Kidney (tissue), 14 donors: ENCODE measurements around the gene NAALAD2. TPM values are rescaled to one million over a fixed set of nuclear protein-coding genes. Genes with fewer than 3 reads are reported as not detected.

ENCODE experiments used
- DNase-seq, 5 donors: peaks; one replicate each; pipeline ENCODE4 v3.0.0-alpha.2; 2013 to 2020
- FAIRE-seq: peaks from 2 replicates; lab custom pipeline; 2012; peaks lifted over from hg19 to GRCh38; lab: Jason Lieb, UNC
- H3K27ac ChIP-seq, 2 donors: one replicate each; pipeline ENCODE4 v1.7.0; 2013; ENCODE audit warnings: low read depth in 2 of 2, low read length in 2 of 2, inconsistent platforms in 1 of 2
- H3K27me3 ChIP-seq: one replicate; pipeline ENCODE4 v1.7.1; 2013; ENCODE audit warnings: low read length, inconsistent platforms; ENCODE audit not compliant: control insufficient read depth, insufficient read depth
- H3K36me3 ChIP-seq, 3 donors: one replicate each; pipeline versions ENCODE4 v1.7.0 to v1.7.1; 2013; ENCODE audit warnings: low read length in 3 of 3, control low read depth in 1 of 3, inconsistent platforms in 1 of 3; ENCODE audit not compliant: insufficient read depth in 3 of 3, control insufficient read depth in 2 of 3
- H3K4me1 ChIP-seq, 3 donors: one replicate each; pipeline versions ENCODE4 v1.7.0 to v1.7.1; 2013; ENCODE audit warnings: low read length in 3 of 3, inconsistent platforms in 1 of 3, low read depth in 1 of 3; ENCODE audit not compliant: control insufficient read depth in 2 of 3, insufficient read depth in 2 of 3
- H3K4me3 ChIP-seq, 3 donors: one replicate each; pipeline versions ENCODE4 v1.7.0 to v1.8.1; 2013; ENCODE audit warnings: low read length in 3 of 3, control low read depth in 1 of 3, inconsistent platforms in 1 of 3
- H3K9ac ChIP-seq, 3 donors: one replicate each; pipeline versions ENCODE4 v1.7.0 to v1.7.1; 2013; ENCODE audit warnings: low read length in 3 of 3, control low read depth in 1 of 3, inconsistent platforms in 1 of 3
- H3K9me3 ChIP-seq, 3 donors: one replicate each; pipeline versions ENCODE4 v1.7.0 to v1.7.1; 2013; ENCODE audit warnings: low read length in 3 of 3, control low read depth in 1 of 3, inconsistent platforms in 1 of 3; ENCODE audit not compliant: control insufficient read depth in 2 of 3, insufficient read depth in 1 of 3
- intact Hi-C: fragments of 100-400 bp; cut with DNase I; formaldehyde crosslinking; loops from one replicate; pipeline ENCODE4 v1.11.1; 2022
- polyA plus RNA-seq: library from polyadenylated mRNA; stranded (reverse); fragments of 350-450 nt; fragmentation: Illumina TruSeq; extraction: RNeasy Lipid Tissue Mini Kit (QIAGEN cat#74804); gene quantifications from one replicate; pipeline ENCODE4 v1.2.3, GENCODE V29; 2014; ENCODE audit warnings: low read depth, low replicate concordance; ENCODE audit not compliant: insufficient read depth
- total RNA-seq: library from RNA; stranded (reverse); fragmentation: NEBNext Ultra II Directional; extraction: Animal tissue kit (Norgen Biotek cat#: 25700); gene quantifications from one replicate; pipeline ENCODE4 v1.2.1, GENCODE V29; 2021
- TF ChIP-seq, protein P1 (sequence below): IDR thresholded peaks from 3 replicates; pipeline ENCODE4 v1.5.1; 2012; ENCODE audit warnings: mild to moderate bottlenecking, moderate library complexity, borderline replicate concordance; ENCODE audit not compliant: insufficient read depth; ENCODE audit errors: extremely low read depth
- donor health status: control.
- donor health status: control.
- donor health status: control.
- donor health status: control.
- donor health status: control.
- donor health status: DM: yes; HTN: yes; CAD: no.
- donor health status: Normal renal cell carcinoma (clear cell type).

The NAALAD2 gene
- total and polyA plus RNA-seq, 2 donors from 2014 or later, result 1.5 to 2.0 TPM

DNA sequence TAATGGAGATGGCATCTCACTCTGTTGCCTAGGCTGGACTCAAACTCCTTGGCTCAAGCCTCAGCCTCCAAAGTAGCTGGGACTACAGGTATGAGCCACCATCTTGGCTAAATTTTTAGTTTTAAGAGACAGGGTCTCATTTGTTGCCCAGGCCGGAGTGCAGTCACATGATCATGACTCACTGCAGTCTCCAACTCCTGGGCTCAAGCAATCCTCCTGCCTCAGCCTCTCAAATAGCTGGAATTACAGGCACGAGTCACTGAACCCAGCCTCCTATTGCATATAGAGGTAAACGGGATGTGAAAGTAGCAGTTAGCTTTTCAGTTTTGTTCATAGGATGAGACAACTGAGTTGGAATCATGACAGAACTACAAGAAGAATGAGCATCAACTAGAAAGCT is 9.5 kb upstream of the NAALAD2 start:
- Histone ChIP-seq H3K4me3 (no peak overlapping the region), H3K36me3 (no peaks in the 10 kb centered on the region), H3K9me3 (no peaks in the 10 kb centered on the region), H3K9ac (no peak overlapping the region), H3K4me1 (no peaks in the 10 kb centered on the region), H3K27me3 (no peaks in the 10 kb centered on the region), H3K27ac (no peak overlapping the region)
- TF ChIP-seq, protein P1, sequence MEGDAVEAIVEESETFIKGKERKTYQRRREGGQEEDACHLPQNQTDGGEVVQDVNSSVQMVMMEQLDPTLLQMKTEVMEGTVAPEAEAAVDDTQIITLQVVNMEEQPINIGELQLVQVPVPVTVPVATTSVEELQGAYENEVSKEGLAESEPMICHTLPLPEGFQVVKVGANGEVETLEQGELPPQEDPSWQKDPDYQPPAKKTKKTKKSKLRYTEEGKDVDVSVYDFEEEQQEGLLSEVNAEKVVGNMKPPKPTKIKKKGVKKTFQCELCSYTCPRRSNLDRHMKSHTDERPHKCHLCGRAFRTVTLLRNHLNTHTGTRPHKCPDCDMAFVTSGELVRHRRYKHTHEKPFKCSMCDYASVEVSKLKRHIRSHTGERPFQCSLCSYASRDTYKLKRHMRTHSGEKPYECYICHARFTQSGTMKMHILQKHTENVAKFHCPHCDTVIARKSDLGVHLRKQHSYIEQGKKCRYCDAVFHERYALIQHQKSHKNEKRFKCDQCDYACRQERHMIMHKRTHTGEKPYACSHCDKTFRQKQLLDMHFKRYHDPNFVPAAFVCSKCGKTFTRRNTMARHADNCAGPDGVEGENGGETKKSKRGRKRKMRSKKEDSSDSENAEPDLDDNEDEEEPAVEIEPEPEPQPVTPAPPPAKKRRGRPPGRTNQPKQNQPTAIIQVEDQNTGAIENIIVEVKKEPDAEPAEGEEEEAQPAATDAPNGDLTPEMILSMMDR, result no peak
- intact Hi-C loops, result no loop called here
- no peak for DNase-seq
- FAIRE-seq, result no peak

DNA sequence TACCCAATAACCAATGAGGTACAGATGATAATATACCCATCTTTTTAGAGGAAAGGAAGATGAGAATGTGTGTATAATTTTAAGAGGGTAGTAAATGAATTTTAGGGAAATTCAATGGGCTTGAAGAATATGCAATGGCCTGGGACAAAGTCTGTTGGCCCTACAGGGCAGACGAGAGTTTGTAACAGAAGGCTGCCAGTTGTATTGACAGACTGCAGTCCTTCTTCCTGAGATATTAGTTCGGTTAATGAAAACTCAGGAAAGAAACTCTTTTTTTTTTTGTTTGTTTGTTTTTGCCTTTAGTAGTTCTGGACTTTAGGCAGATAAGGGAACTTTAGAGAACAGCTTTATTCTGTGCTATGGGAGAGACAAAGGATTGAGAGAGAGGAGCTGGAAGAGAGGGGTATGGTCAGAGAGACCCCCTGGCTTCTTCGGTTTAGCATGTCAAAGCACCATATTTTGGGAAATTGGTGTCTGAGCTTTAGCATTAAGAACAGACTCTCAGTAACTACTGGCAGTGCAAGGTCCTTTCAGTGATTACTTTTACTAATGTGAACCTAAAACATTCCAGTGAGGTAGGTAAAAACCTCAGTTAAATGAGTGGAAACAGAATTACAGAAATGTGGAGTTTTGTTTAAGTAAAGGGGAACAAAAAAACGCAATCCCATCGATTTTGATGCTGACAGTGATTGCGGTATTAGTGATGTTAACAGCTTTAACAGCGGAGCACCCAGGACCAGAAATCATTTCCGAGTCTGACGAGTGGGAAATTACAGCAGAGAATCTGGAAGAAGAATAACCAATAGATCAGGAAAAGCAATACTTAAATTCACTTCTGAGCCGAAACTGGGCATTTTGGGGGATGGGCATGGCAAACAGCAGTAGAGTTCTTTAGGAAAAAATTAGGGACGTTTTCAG is 644 bp upstream of the NAALAD2 start:
- Histone ChIP-seq H3K4me3 (peak overlapping the region; percentile 67 to 85 (median 70)), H3K4me1 (no peaks in the 10 kb centered on the region), H3K36me3 (no peaks in the 10 kb centered on the region), H3K9me3 (no peaks in the 10 kb centered on the region), H3K27me3 (no peaks in the 10 kb centered on the region), H3K27ac (no peak overlapping the region), H3K9ac (peak overlapping the region in 1 of 3 donors; percentile 83)
- DNase-seq, result peak in 2 of 5 donors; percentile 1
- FAIRE-seq, result no peak
- intact Hi-C loops, result no loop called here
- TF ChIP-seq, protein P1, result no peak

DNA sequence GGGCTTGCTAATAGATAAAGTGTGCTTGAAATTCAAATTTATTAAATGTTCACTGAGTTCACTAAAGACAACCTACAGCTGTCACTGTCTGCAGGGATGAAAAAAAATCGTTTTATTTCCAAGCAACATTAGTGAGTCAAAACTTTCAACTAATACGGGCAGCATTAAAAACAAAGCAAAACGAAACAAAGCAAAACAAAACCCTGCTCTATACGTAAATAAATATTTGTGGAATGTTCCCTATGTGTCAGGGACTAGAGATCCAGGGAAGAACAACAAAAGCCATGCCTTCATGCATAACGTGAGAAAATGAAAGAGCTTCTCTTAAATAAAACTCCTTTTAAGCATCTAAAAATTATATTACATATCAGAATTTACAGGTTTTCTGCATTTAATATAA is 553 bp downstream of the NAALAD2 start:
- DNase-seq (no peak), FAIRE-seq (no peak)
- Histone ChIP-seq H3K27me3 (no peaks in the 10 kb centered on the region), H3K9me3 (no peaks in the 10 kb centered on the region), H3K27ac (no peak overlapping the region), H3K36me3 (no peaks in the 10 kb centered on the region), H3K4me1 (no peaks in the 10 kb centered on the region), H3K4me3 (peak overlapping the region; percentile 67 to 85 (median 70)), H3K9ac (peak overlapping the region in 2 of 3 donors; percentile 29 to 83)
- intact Hi-C loops, result no loop called here
- TF ChIP-seq, protein P1, result no peak
